ENCODE results near the gene BORCS6. TPM values are rescaled to one million over a fixed set of nuclear protein-coding genes. Genes with fewer than 3 reads are reported as not detected.
A peak's percentile ranks its signal among the peaks of the same experiment; 100 is the strongest.

The BORCS6 gene
- total RNA-seq, 1 donor from 2014 or later, result 9.7 TPM

- H3K4me1 Mint-ChIP-seq (ENCODE audit: unreplicated experiment), result no peaks in the 10 kb centered on the region
- no peak for DNase-seq (ENCODE audit: low spot score)
- peaks cover 35% of the 10 kb centered on the region for H3K36me3 Mint-ChIP-seq (ENCODE audit: low read depth, unreplicated experiment)
- peak overlapping the region; percentile 42 for H3K4me3 Mint-ChIP-seq (ENCODE audit: unreplicated experiment)
- no peaks in the 10 kb centered on the region for H3K9me3 Mint-ChIP-seq (ENCODE audit: unreplicated experiment)
- H3K27ac Mint-ChIP-seq (ENCODE audit: unreplicated experiment), result no peak overlapping the region
- peaks cover 18% of the 10 kb centered on the region for H3K27me3 Mint-ChIP-seq (ENCODE audit: unreplicated experiment)
- no peak for TF ChIP-seq CTCF (IDR thresholded peaks at IDR 0.05; ENCODE audit: unreplicated experiment)
Measured at GRCh38 chr17:8143581-8144400, 46.2 kb downstream of the BORCS6 start.

GRCh38 chr17:8142887-8143580 is 46.9 kb downstream of the BORCS6 start:
- H3K27ac Mint-ChIP-seq (ENCODE audit: unreplicated experiment), result no peak overlapping the region
- no peaks in the 10 kb centered on the region for H3K4me1 Mint-ChIP-seq (ENCODE audit: unreplicated experiment)
- H3K9me3 Mint-ChIP-seq (ENCODE audit: unreplicated experiment), result no peaks in the 10 kb centered on the region
- H3K36me3 Mint-ChIP-seq (ENCODE audit: low read depth, unreplicated experiment), result peaks cover 29% of the 10 kb centered on the region
- TF ChIP-seq CTCF (IDR thresholded peaks at IDR 0.05; ENCODE audit: unreplicated experiment), result no peak
- no peak overlapping the region for H3K4me3 Mint-ChIP-seq (ENCODE audit: unreplicated experiment)
- DNase-seq (ENCODE audit: low spot score), result no peak
- H3K27me3 Mint-ChIP-seq (ENCODE audit: unreplicated experiment), result peaks cover 18% of the 10 kb centered on the region

- Mint-ChIP-seq H3K4me1 (ENCODE audit: unreplicated experiment) (no peaks in the 10 kb centered on the region), H3K27ac (ENCODE audit: unreplicated experiment) (no peak overlapping the region), H3K27me3 (ENCODE audit: unreplicated experiment) (peaks cover 15% of the 10 kb centered on the region), H3K4me3 (ENCODE audit: unreplicated experiment) (peak overlapping the region; percentile 65), H3K9me3 (ENCODE audit: unreplicated experiment) (no peaks in the 10 kb centered on the region), H3K36me3 (ENCODE audit: low read depth, unreplicated experiment) (peaks cover 29% of the 10 kb centered on the region)
- DNase-seq (ENCODE audit: low spot score), result no peak
- no peak for TF ChIP-seq CTCF (IDR thresholded peaks at IDR 0.05; ENCODE audit: unreplicated experiment)
Measured at GRCh38 chr17:8142158-8142886, 47.7 kb downstream of the BORCS6 start.

- H3K27me3 Mint-ChIP-seq (ENCODE audit: unreplicated experiment), result peaks cover 15% of the 10 kb centered on the region
- peak overlapping the region; percentile 65 for H3K4me3 Mint-ChIP-seq (ENCODE audit: unreplicated experiment)
- H3K4me1 Mint-ChIP-seq (ENCODE audit: unreplicated experiment), result no peaks in the 10 kb centered on the region
- peaks cover 25% of the 10 kb centered on the region for H3K36me3 Mint-ChIP-seq (ENCODE audit: low read depth, unreplicated experiment)
- no peak overlapping the region for H3K27ac Mint-ChIP-seq (ENCODE audit: unreplicated experiment)
- no peak for TF ChIP-seq CTCF (IDR thresholded peaks at IDR 0.05; ENCODE audit: unreplicated experiment)
- no peaks in the 10 kb centered on the region for H3K9me3 Mint-ChIP-seq (ENCODE audit: unreplicated experiment)
- no peak for DNase-seq (ENCODE audit: low spot score)
Measured at GRCh38 chr17:8141741-8142140, 48.2 kb downstream of the BORCS6 start.
